GM12874 (cell line): ENCODE data around the gene ARL6IP4.

Experiments used
- CTCF ChIP-seq: IDR thresholded peaks from 2 replicates; pipeline ENCODE4 v1.5.1; 2011; ENCODE audit warnings: low read depth, mild to moderate bottlenecking, control low read depth, low read length, moderate library complexity; ENCODE audit not compliant: insufficient read depth

Gene ARL6IP4

GRCh38 chr12:122965851-122966742, 14.4 kb upstream of the ARL6IP4 start, which contains the start of gene ABCB9:
Gene ABCB9 (minus strand): TSS chr12:122966463. CDS start chr12:122960235, 6,228 bp downstream.
- no peak for TF ChIP-seq CTCF

DNA sequence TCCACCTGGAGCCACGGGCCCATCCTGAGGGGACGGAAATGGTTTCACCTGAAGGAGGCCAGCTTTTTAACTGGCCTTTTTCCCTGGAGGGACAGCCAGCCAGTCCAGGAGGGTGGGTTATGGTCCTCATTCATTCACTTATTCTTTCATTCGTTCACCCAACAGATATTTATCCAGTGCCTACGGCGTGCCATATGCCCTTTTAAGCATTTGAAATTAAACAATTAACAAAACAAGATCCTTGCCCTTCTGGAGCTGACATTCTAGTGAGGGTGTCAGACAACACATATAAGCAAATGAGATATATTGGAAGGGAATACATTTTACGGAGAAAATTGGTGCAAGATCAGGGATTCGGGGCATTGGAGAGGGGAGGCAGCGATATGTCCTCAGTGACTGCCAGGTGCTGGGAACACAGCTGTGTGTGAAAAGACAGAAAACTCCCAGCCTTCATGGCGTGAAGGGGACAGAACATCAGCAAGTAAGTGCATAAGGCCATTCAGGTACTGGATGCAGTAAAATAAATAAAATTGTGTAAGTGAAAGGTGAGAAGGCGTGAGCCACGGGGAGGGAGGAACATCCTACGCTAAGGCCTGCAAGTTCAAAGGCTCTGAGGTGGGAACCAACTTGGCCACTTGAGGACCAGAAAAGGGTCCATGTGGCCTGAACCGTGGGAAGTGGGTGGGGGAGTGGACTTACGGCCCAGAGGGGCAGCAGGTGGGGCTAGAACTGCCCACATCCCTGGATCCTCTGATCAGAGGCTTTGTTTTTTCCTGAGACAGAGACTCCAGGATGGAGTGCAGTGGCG, 13.5 kb upstream of the ARL6IP4 start:
- no peak for TF ChIP-seq CTCF

- no peak for TF ChIP-seq CTCF
Measured at GRCh38 chr12:122968104-122968503, 12.4 kb upstream of the ARL6IP4 start.

- TF ChIP-seq CTCF: no peak
Measured at GRCh38 chr12:122969676-122970075, 10.8 kb upstream of the ARL6IP4 start.

DNA sequence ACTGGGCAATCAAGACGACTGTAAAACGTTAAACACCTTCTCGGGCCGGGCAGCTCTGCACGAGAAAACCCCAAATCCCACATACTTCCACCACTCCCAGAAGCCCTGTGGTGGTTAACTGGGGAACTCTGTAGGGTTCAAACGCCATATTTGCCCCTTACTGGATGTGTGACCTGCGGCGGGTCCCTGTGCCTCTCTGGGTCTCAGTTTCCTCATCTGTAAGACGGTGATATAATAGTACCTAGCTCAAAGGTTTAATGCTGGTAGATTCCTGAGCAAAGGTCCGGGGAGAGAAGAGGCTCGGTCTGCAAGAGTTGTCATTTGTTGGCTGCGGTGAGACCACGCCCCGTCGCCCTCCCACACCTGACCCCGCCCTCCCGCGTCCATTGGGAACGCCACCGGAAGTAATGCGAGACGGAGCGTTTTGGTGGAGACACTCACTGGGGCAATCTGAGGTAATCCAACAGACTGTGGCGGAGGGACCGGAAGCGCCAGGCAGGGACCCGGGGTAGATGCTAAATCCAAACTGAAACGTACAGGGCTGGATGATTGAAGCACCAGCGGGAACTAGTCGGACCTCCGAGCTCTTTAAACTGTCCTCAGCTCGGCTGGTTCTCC, 6.1 kb upstream of the ARL6IP4 start:
- TF ChIP-seq CTCF: no peak

- no peak for TF ChIP-seq CTCF
Measured at GRCh38 chr12:122974892-122975789, 5.3 kb upstream of the ARL6IP4 start, which contains the start of gene OGFOD2. Gene OGFOD2 (plus strand): TSS chr12:122975244. CDS start chr12:122975252, 8 bp downstream.
